Endothelial cell of umbilical vein (primary cell): ENCODE measurements around the gene GALNT17. TPM values are rescaled to one million over a fixed set of nuclear protein-coding genes. Genes with fewer than 3 reads are reported as not detected.

ENCODE experiments used
- BruUV-seq: library from RNA; stranded (reverse); fragments of 400-500 nt; replicated peaks from 2 replicates; lab custom pipeline; 2021; lab: Mats Ljungman, UMichigan
- CTCF ChIA-PET: fragments of 300-600, 350-600 bp; sonication (Branson Sonifier 250); formaldehyde crosslinking; loops from one replicate; lab custom pipeline; 2021; ENCODE audit warnings: antibody characterized with exemption, inconsistent platforms; lab: Charles Lee
- POLR2A ChIA-PET: fragments of 300-600, 350-600 bp; sonication (Branson Sonifier 250); formaldehyde crosslinking; loops from one replicate; lab custom pipeline; 2021; ENCODE audit warnings: antibody characterized with exemption, inconsistent platforms; lab: Charles Lee
- DNase-seq: peaks from one replicate; pipeline ENCODE4 v3.0.0-alpha.2; 2011; ENCODE audit warnings: low read depth, low spot score
- FAIRE-seq: peaks from 2 replicates; lab custom pipeline; 2011; peaks lifted over from hg19 to GRCh38; lab: Jason Lieb, UNC
- H2AFZ ChIP-seq: 2 replicates; pipeline ENCODE4 v1.6.0; 2012; ENCODE audit warnings: low read depth, low read length, control low read depth, inconsistent platforms
- H3K27ac ChIP-seq: 2 replicates; pipeline ENCODE4 v1.5.1; 2011; ENCODE audit warnings: low read depth, mild to moderate bottlenecking, control low read depth, low read length, moderate library complexity; ENCODE audit not compliant: insufficient read depth
- H3K27me3 ChIP-seq, 2 experiments: 2 replicates each; pipeline versions ENCODE4 v1.6.0 to v1.6.1; 2011; ENCODE audit warnings: low read length in 2 of 2, mixed read lengths in 1 of 2; ENCODE audit not compliant: control insufficient read depth in 2 of 2, insufficient read depth in 2 of 2
- H3K36me3 ChIP-seq, 2 experiments: 2 replicates in 1 of 2; 3 replicates in 1 of 2; pipeline ENCODE4 v1.5.1; 2011; ENCODE audit warnings: low read length in 2 of 2, mild to moderate bottlenecking in 1 of 2, moderate library complexity in 1 of 2; ENCODE audit not compliant: control insufficient read depth in 2 of 2, insufficient read depth in 2 of 2; ENCODE audit errors: extremely low read depth in 1 of 2
- H3K4me1 ChIP-seq: 3 replicates; pipeline ENCODE4 v1.5.1; 2011; ENCODE audit warnings: mild to moderate bottlenecking, low read length; ENCODE audit not compliant: control insufficient read depth, insufficient read depth; ENCODE audit errors: extremely low read depth
- H3K4me2 ChIP-seq: 2 replicates; pipeline ENCODE4 v1.6.1; 2011; ENCODE audit warnings: low read length, control low read depth, mixed read lengths; ENCODE audit not compliant: insufficient read depth
- H3K4me3 ChIP-seq, 3 experiments: fragments of 200-600 bp in 1 of 3; sonication (generic), shearing (Covaris generic) in 1 of 3; replicated peaks in 1 of 3; 2 replicates each; pipeline ENCODE4 v1.5.1; 2011 to 2016; ENCODE audit warnings: control low read depth in 3 of 3, low read length in 3 of 3, mild to moderate bottlenecking in 2 of 3, inconsistent platforms in 1 of 3, low read depth in 1 of 3, moderate library complexity in 1 of 3; ENCODE audit not compliant: insufficient read depth in 1 of 3
- H3K79me2 ChIP-seq: 2 replicates; pipeline ENCODE4 v1.6.0; 2012; ENCODE audit warnings: low read length, inconsistent platforms; ENCODE audit not compliant: control insufficient read depth, insufficient read depth
- H3K9ac ChIP-seq: replicated peaks from 2 replicates; pipeline ENCODE3; 2011; ENCODE audit warnings: low read length, control low read depth; ENCODE audit not compliant: insufficient read depth; ENCODE audit errors: extremely low read depth
- H3K9me1 ChIP-seq: replicated peaks from 3 replicates; pipeline ENCODE4 v1.6.0; 2011; ENCODE audit warnings: mild to moderate bottlenecking, low read length; ENCODE audit not compliant: control insufficient read depth, insufficient read depth; ENCODE audit errors: extremely low read depth
- H3K9me3 ChIP-seq: replicated peaks from 2 replicates; pipeline ENCODE4 v1.5.1; 2012; ENCODE audit warnings: low read length, inconsistent platforms; ENCODE audit not compliant: control insufficient read depth, insufficient read depth
- H4K20me1 ChIP-seq: replicated peaks from 2 replicates; pipeline ENCODE3; 2011; ENCODE audit warnings: mild to moderate bottlenecking, low read length; ENCODE audit not compliant: control insufficient read depth, insufficient read depth; ENCODE audit errors: extremely low read depth
- EZH2 ChIP-seq: IDR thresholded peaks from 2 replicates; pipeline ENCODE4 v1.6.1; 2012; ENCODE audit warnings: borderline replicate concordance, low read depth, mild to moderate bottlenecking, moderate library complexity, low read length, inconsistent platforms; ENCODE audit not compliant: severe bottlenecking
- FOS ChIP-seq: IDR thresholded peaks from 2 replicates; pipeline ENCODE4 v1.6.1; 2011; ENCODE audit warnings: mild to moderate bottlenecking, low read length, moderate library complexity, borderline replicate concordance; ENCODE audit not compliant: insufficient read depth
- GATA2 ChIP-seq: IDR thresholded peaks from 2 replicates; pipeline ENCODE4 v1.7.0; 2011; ENCODE audit warnings: low read depth, mild to moderate bottlenecking, moderate library complexity, mixed read lengths, low read length; ENCODE audit not compliant: insufficient read length, insufficient read depth
- JUN ChIP-seq: IDR thresholded peaks from 2 replicates; pipeline ENCODE4 v1.6.1; 2011; ENCODE audit warnings: borderline replicate concordance, low read depth; ENCODE audit not compliant: insufficient read length, insufficient read depth
- MYC ChIP-seq: IDR thresholded peaks from one replicate; pipeline ENCODE4 v1.6.1; 2011; ENCODE audit warnings: mild to moderate bottlenecking, low read depth, low read length
- POLR2A ChIP-seq: IDR thresholded peaks from 2 replicates; pipeline ENCODE4 v1.6.1; 2012; ENCODE audit warnings: low read depth, mild to moderate bottlenecking, control low read depth, low read length
- POLR2AphosphoS5 ChIP-seq: IDR thresholded peaks from 2 replicates; pipeline ENCODE4 v1.6.1; 2012; ENCODE audit warnings: low read depth, mild to moderate bottlenecking, control low read depth, low read length, moderate library complexity; ENCODE audit not compliant: insufficient read depth
- dilution Hi-C: fragments of 300-500 bp; cut with MboI; formaldehyde crosslinking; loops from one replicate; pipeline ENCODE4 v1.15.0; 2019; ENCODE audit warnings: low sequenced_read_pairs; ENCODE audit not compliant: extremely low pct_ligation_motif_present
- intact Hi-C: fragments of 100-400 bp; cut with micrococcal nuclease; formaldehyde crosslinking; loops from one replicate; pipeline ENCODE4 v1.10.0; 2022
- polyA plus RNA-seq, 4 experiments: library from polyadenylated mRNA; depleted of rRNA in 3 of 4; stranded (reverse) in 3 of 4; unstranded in 1 of 4; fragments of >200 nt; gene quantifications; 2 replicates each; pipeline versions ENCODE4 v1.2.1 to v1.2.3, GENCODE V29; 2011 to 2012; ENCODE audit warnings: missing spikeins in 1 of 4
- total RNA-seq: library from RNA; stranded (reverse); gene quantifications from 2 replicates; pipeline ENCODE4 v1.2.3, GENCODE V29; 2021
- TF ChIP-seq, protein P1 (sequence below), 2 donors: IDR thresholded peaks; 1 replicate in 1 of 2; 2 replicates in 1 of 2; pipeline ENCODE4 v1.5.1; 2011; ENCODE audit warnings: low read length in 2 of 2, mild to moderate bottlenecking in 2 of 2, moderate library complexity in 2 of 2, control low read depth in 1 of 2, inconsistent platforms in 1 of 2, low read depth in 1 of 2; ENCODE audit not compliant: insufficient read depth in 1 of 2; ENCODE audit errors: extremely low read depth in 1 of 2
- TF ChIP-seq, protein P2 (sequence below): IDR thresholded peaks from 2 replicates; pipeline ENCODE4 v1.6.1; 2011; ENCODE audit not compliant: insufficient read depth, insufficient read length

The GALNT17 gene
- total and polyA plus RNA-seq, 2 donors (not counting 3 experiments of a cell fraction or from before 2014, with no cell fraction given), result not detected

DNA sequence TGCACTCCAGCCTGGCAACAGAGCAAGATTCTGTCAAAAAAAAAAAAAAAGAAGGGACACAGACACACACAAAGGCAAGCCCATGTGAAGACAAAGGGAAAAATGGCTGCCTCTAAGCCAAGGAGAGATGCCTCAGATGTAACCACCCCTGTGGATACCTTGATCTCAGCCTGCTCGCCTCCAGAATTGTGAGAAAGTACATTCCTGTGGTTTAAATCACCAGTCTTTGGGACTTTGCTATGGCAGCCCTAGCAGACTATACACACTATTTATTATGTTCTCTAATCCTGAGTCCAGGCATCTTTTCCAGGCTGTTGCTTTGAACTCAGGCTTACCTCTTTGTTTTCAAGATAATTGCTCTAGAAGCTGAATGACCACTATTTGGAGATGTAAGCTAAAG is 494.3 kb downstream of the GALNT17 start:
- no peak overlapping the region for H3K27ac ChIP-seq
- no peaks in the 10 kb centered on the region for H3K9me1 ChIP-seq
- no peaks in the 10 kb centered on the region for H3K27me3 ChIP-seq
- FAIRE-seq (no peak), DNase-seq (no peak)
- H3K4me3 ChIP-seq, result no peak overlapping the region
- no peak overlapping the region for H3K4me2 ChIP-seq
- H4K20me1 ChIP-seq, result no peaks in the 10 kb centered on the region
- peaks cover 4% of the 10 kb centered on the region for H3K9me3 ChIP-seq
- no peaks in the 10 kb centered on the region for H3K4me1 ChIP-seq
- dilution Hi-C loops, result no loop called here
- no peaks in the 10 kb centered on the region for H3K79me2 ChIP-seq
- CTCF ChIA-PET, result no interaction called here
- no peak overlapping the region for H2AFZ ChIP-seq
- no TSS peak for BruUV-seq
- H3K36me3 ChIP-seq, result no peaks in the 10 kb centered on the region
- TF ChIP-seq EZH2 (no peak), POLR2A (no peak), FOS (no peak), GATA2 (no peak), POLR2AphosphoS5 (no peak), MYC (no peak), JUN (no peak)
- TF ChIP-seq, protein P1, sequence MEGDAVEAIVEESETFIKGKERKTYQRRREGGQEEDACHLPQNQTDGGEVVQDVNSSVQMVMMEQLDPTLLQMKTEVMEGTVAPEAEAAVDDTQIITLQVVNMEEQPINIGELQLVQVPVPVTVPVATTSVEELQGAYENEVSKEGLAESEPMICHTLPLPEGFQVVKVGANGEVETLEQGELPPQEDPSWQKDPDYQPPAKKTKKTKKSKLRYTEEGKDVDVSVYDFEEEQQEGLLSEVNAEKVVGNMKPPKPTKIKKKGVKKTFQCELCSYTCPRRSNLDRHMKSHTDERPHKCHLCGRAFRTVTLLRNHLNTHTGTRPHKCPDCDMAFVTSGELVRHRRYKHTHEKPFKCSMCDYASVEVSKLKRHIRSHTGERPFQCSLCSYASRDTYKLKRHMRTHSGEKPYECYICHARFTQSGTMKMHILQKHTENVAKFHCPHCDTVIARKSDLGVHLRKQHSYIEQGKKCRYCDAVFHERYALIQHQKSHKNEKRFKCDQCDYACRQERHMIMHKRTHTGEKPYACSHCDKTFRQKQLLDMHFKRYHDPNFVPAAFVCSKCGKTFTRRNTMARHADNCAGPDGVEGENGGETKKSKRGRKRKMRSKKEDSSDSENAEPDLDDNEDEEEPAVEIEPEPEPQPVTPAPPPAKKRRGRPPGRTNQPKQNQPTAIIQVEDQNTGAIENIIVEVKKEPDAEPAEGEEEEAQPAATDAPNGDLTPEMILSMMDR (IDR thresholded peaks at IDR 0.05; ENCODE audit: extremely low read depth in 1 of 2, insufficient read depth in 1 of 2, low read depth in 1 of 2, low read length in 2 of 2), result no peak
- TF ChIP-seq, protein P2, sequence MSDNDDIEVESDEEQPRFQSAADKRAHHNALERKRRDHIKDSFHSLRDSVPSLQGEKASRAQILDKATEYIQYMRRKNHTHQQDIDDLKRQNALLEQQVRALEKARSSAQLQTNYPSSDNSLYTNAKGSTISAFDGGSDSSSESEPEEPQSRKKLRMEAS, result no peak
- intact Hi-C loops, result no loop called here
- H3K9ac ChIP-seq, result no peak overlapping the region
- POLR2A ChIA-PET, result no interaction called here
